Hepatocyte (in vitro differentiated cells): ENCODE results near the gene RGS1.

Experiments used
- CTCF ChIP-seq: fragments of 200-600 bp; sonication (generic); IDR thresholded peaks from 2 replicates; pipeline ENCODE4 v1.5.1; 2016; ENCODE audit warnings: antibody characterized with exemption, mild to moderate bottlenecking; ENCODE audit not compliant: poor library complexity
- EZH2 ChIP-seq: fragments of 200-600 bp; sonication (generic); IDR thresholded peaks from 2 replicates; pipeline ENCODE4 v1.6.1; 2016; ENCODE audit warnings: antibody characterized with exemption, mild to moderate bottlenecking, borderline replicate concordance
- EZH2phosphoT487 ChIP-seq: fragments of 200-600 bp; sonication (generic); IDR thresholded peaks from one replicate; pipeline ENCODE4 v1.6.1; 2018; ENCODE audit warnings: antibody characterized with exemption, mild to moderate bottlenecking, low read depth, moderate library complexity; ENCODE audit not compliant: unreplicated experiment, severe bottlenecking

GRCh38 chr1:192547501-192547900, 28.1 kb upstream of the RGS1 start:
- no peak for TF ChIP-seq CTCF
- no peak for TF ChIP-seq EZH2phosphoT487
- TF ChIP-seq EZH2 = no peak
